Right lobe of liver (tissue), 4 donors: ENCODE results near the gene ACSM2A.

ENCODE experiments used
- CTCF ChIP-seq, 4 donors: fragments of 200-600 bp in 3 of 4; fragments of 450-650 bp in 1 of 4; IDR thresholded peaks; one replicate each; pipeline versions ENCODE4 v1.5.1 to v1.8.0; 2016 to 2022; ENCODE audit warnings: antibody characterized with exemption in 4 of 4, mild to moderate bottlenecking in 2 of 4
- POLR2A ChIP-seq: fragments of 450-650 bp; IDR thresholded peaks from one replicate; pipeline ENCODE4 v1.6.1; 2017; ENCODE audit warnings: antibody characterized with exemption, mild to moderate bottlenecking
- donor health status: DM: no; HTN: no; CAD: no.
- donor health status: DM: no; HTN: no; CAD: no.
- donor health status: DM: no; HTN: yes; CAD: no.

- no peak for TF ChIP-seq CTCF (IDR thresholded peaks at IDR 0.05)
- no peak for TF ChIP-seq POLR2A
These were observed 46.7 kb upstream of the ACSM2A start, which contains the start of gene PDILT for GRCh38 chr16:20404637-20405036.
